Measurements from ENCODE around the gene FGR. TPM values are rescaled to one million over a fixed set of nuclear protein-coding genes. Genes with fewer than 3 reads are reported as not detected.

FGR gene
- total RNA-seq, 1 experiment from 2014 or later: not detected

DNA sequence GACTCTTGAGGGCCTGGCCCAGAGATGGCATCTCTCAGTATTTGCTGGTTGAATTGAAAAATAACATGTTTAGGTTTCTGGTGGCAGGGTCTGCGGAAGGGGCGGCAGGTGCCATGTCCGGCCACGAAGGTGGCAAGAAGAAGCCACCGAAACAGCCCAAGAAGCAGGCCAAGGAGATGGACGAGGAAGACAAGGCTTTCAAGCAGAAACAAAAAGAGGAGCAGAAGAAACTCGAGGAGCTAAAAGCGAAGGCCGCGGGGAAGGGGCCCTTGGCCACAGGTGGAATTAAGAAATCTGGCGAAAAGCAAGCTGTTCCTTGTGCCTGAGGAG lies 14.3 kb upstream of the FGR start:
- no peaks in the 10 kb centered on the region for H4K20me1 ChIP-seq (ENCODE audit: insufficient read depth)
- ChIA-PET POLR2A (no interaction called here), CTCF (interaction anchor here (1.1 kb wide), 2 partner anchors 14 to 20 kb away, joined by 3 to 5 read pairs; no protein-coding TSS in a partner anchor), RAD21 (ENCODE audit: low non-redundant PET in 1 of 2, low total read pairs in 2 of 2, uncharacterized antibody in 2 of 2, unreplicated experiment in 2 of 2) (no interaction called here)
- peaks cover 16 to 33% of the 10 kb centered on the region in 2 experiments for H3K4me1 ChIP-seq (ENCODE audit: control insufficient read depth in 1 of 2, insufficient read depth in 2 of 2, low read length in 2 of 2)
- no peak overlapping the region for H3K9ac ChIP-seq (ENCODE audit: low read length)
- H3K4me2 ChIP-seq (ENCODE audit: low read length): no peak overlapping the region
- no peak overlapping the region for H3K27ac ChIP-seq (ENCODE audit: low read depth, low read length)
- H2AFZ ChIP-seq (ENCODE audit: low read depth, low read length, poor library complexity, severe bottlenecking): no peak overlapping the region
- ATAC-seq (no peak), DNase-seq (ENCODE audit: low read depth, low spot score) (no peak)
- no peaks in the 10 kb centered on the region for H3K27me3 ChIP-seq (ENCODE audit: insufficient read depth, low read length)
- intact Hi-C loops (cut with micrococcal nuclease): no loop called here
- no peaks in the 10 kb centered on the region for H3K9me3 ChIP-seq (ENCODE audit: control insufficient read depth in 1 of 2, insufficient read depth in 1 of 2, low read depth in 1 of 2, low read length in 2 of 2)
- H3K4me3 ChIP-seq (replicated peaks in 1 of 2; ENCODE audit: low read depth in 1 of 2, low read length in 2 of 2): no peak overlapping the region
- H3K9me2 ChIP-seq (ENCODE audit: insufficient read depth): no peaks in the 10 kb centered on the region
- TF ChIP-seq, protein P1, sequence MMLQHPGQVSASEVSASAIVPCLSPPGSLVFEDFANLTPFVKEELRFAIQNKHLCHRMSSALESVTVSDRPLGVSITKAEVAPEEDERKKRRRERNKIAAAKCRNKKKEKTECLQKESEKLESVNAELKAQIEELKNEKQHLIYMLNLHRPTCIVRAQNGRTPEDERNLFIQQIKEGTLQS (IDR thresholded peaks at IDR 0.05): no peak
- TF ChIP-seq, protein P2, sequence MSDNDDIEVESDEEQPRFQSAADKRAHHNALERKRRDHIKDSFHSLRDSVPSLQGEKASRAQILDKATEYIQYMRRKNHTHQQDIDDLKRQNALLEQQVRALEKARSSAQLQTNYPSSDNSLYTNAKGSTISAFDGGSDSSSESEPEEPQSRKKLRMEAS (IDR thresholded peaks at IDR 0.05): no peak
- no peak for TF ChIP-seq CEBPB (IDR thresholded peaks at IDR 0.05; ENCODE audit: low read depth)
- TF ChIP-seq POLR2AphosphoS5 (IDR thresholded peaks at IDR 0.05; ENCODE audit: low read depth, low read length): no peak
- no peak for TF ChIP-seq JUND (IDR thresholded peaks at IDR 0.05)
- TF ChIP-seq ZNF274 (IDR thresholded peaks at IDR 0.05; ENCODE audit: low read depth, low read length): no peak
- no peak for TF ChIP-seq FOSL1 (IDR thresholded peaks at IDR 0.05; ENCODE audit: low read depth)
- TF ChIP-seq, protein P3, sequence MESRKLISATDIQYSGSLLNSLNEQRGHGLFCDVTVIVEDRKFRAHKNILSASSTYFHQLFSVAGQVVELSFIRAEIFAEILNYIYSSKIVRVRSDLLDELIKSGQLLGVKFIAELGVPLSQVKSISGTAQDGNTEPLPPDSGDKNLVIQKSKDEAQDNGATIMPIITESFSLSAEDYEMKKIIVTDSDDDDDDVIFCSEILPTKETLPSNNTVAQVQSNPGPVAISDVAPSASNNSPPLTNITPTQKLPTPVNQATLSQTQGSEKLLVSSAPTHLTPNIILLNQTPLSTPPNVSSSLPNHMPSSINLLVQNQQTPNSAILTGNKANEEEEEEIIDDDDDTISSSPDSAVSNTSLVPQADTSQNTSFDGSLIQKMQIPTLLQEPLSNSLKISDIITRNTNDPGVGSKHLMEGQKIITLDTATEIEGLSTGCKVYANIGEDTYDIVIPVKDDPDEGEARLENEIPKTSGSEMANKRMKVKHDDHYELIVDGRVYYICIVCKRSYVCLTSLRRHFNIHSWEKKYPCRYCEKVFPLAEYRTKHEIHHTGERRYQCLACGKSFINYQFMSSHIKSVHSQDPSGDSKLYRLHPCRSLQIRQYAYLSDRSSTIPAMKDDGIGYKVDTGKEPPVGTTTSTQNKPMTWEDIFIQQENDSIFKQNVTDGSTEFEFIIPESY (IDR thresholded peaks at IDR 0.05; ENCODE audit: extremely low read depth, insufficient replicate concordance, low read length): no peak
- no peak for TF ChIP-seq SIN3A (IDR thresholded peaks at IDR 0.05; ENCODE audit: low read depth)
- no peak for TF ChIP-seq POLR2A (IDR thresholded peaks at IDR 0.05; ENCODE audit: borderline replicate concordance, extremely low read depth, insufficient read depth, insufficient read length)
- no peak for TF ChIP-seq SP1 (IDR thresholded peaks at IDR 0.05; ENCODE audit: low read depth)
- TF ChIP-seq ZFX (IDR thresholded peaks at IDR 0.05): no peak
- TF ChIP-seq TCF7L2 (IDR thresholded peaks at IDR 0.05; ENCODE audit: borderline replicate concordance, extremely low read depth, insufficient read depth, insufficient read length): no peak
- no peak for TF ChIP-seq RAD21 (IDR thresholded peaks at IDR 0.05; ENCODE audit: low read depth)
- TF ChIP-seq EZH2 (IDR thresholded peaks at IDR 0.05): no peak
- TF ChIP-seq EZH2phosphoT487 (IDR thresholded peaks at IDR 0.05; ENCODE audit: borderline replicate concordance): no peak
- TF ChIP-seq, protein P4, sequence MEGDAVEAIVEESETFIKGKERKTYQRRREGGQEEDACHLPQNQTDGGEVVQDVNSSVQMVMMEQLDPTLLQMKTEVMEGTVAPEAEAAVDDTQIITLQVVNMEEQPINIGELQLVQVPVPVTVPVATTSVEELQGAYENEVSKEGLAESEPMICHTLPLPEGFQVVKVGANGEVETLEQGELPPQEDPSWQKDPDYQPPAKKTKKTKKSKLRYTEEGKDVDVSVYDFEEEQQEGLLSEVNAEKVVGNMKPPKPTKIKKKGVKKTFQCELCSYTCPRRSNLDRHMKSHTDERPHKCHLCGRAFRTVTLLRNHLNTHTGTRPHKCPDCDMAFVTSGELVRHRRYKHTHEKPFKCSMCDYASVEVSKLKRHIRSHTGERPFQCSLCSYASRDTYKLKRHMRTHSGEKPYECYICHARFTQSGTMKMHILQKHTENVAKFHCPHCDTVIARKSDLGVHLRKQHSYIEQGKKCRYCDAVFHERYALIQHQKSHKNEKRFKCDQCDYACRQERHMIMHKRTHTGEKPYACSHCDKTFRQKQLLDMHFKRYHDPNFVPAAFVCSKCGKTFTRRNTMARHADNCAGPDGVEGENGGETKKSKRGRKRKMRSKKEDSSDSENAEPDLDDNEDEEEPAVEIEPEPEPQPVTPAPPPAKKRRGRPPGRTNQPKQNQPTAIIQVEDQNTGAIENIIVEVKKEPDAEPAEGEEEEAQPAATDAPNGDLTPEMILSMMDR (IDR thresholded peaks at IDR 0.05 in 2 of 3, conservative IDR thresholded peaks at IDR 0.05 in 1 of 3; ENCODE audit: borderline replicate concordance in 1 of 3, insufficient read depth in 1 of 3, low read depth in 2 of 3, low read length in 2 of 3): no peak
- TF ChIP-seq YY1 (IDR thresholded peaks at IDR 0.05; ENCODE audit: extremely low read depth, insufficient replicate concordance, low read depth, low read length): no peak
- no peaks in the 10 kb centered on the region for H3K36me3 ChIP-seq (ENCODE audit: control insufficient read depth in 1 of 2, insufficient read depth in 2 of 2, low read length in 2 of 2)
- BruUV-seq (replicated peaks): no TSS peak
- H3K79me2 ChIP-seq (ENCODE audit: insufficient read depth, low read length): no peaks in the 10 kb centered on the region
